H7 (cell line): ENCODE results near the gene APBA2. TPM values are rescaled to one million over a fixed set of nuclear protein-coding genes. Genes with fewer than 3 reads are reported as not detected.
"Not testable (repeated sequence)": the region's sequence is repeated elsewhere in the genome, so short reads cannot be mapped to it uniquely, and the experiment has no call there.

Experiments used
- DNase-seq: peaks from one replicate; pipeline ENCODE4 v3.0.0; 2012
- H3K27me3 ChIP-seq: 2 replicates; pipeline ENCODE4 v1.6.0; 2011; ENCODE audit warnings: mild to moderate bottlenecking, low read length; ENCODE audit not compliant: control insufficient read depth, insufficient read depth
- H3K36me3 ChIP-seq: replicated peaks from 2 replicates; pipeline ENCODE4 v1.5.1; 2011; ENCODE audit warnings: low read length; ENCODE audit not compliant: control insufficient read depth, insufficient read depth
- H3K4me3 ChIP-seq: 2 replicates; pipeline ENCODE4 v1.5.1; 2011; ENCODE audit warnings: low read depth, mild to moderate bottlenecking, control low read depth, low read length, moderate library complexity; ENCODE audit not compliant: insufficient read depth
- total RNA-seq: library from RNA; depleted of rRNA; stranded (reverse); fragments of >200 nt; shearing (Covaris generic); gene quantifications from 2 replicates; pipeline ENCODE4 v1.2.3, GENCODE V29; 2014

The APBA2 gene
- total RNA-seq, 1 experiment from 2014 or later: 15.6 TPM

GRCh38 chr15:29025411-29025810 is 139.6 kb downstream of the APBA2 start:
- H3K4me3 ChIP-seq, DNase-seq, H3K36me3 ChIP-seq, H3K27me3 ChIP-seq: not testable (repeated sequence)

GRCh38 chr15:29028158-29028557 is 142.4 kb downstream of the APBA2 start:
- not testable (repeated sequence) for H3K4me3 ChIP-seq, H3K36me3 ChIP-seq, DNase-seq, H3K27me3 ChIP-seq

GRCh38 chr15:29029651-29030195 is 143.9 kb downstream of the APBA2 start:
- DNase-seq: peak; percentile 30

GRCh38 chr15:29031502-29032228 is 145.9 kb downstream of the APBA2 start:
- H3K36me3 ChIP-seq: no peaks in the 10 kb centered on the region

More at GRCh38 chr15:29029651-29030195, 143.9 kb downstream of the APBA2 start:
- Histone ChIP-seq H3K36me3 (no peaks in the 10 kb centered on the region), H3K4me3 (no peak overlapping the region), H3K27me3 (no peaks in the 10 kb centered on the region)

GRCh38 chr15:29032229-29032625 is 146.5 kb downstream of the APBA2 start:
- no peaks in the 10 kb centered on the region for H3K36me3 ChIP-seq
- H3K27me3 ChIP-seq: no peaks in the 10 kb centered on the region
- DNase-seq: no peak
- H3K4me3 ChIP-seq: no peak overlapping the region

More at GRCh38 chr15:29031502-29032228, 145.9 kb downstream of the APBA2 start:
- Histone ChIP-seq H3K4me3 (no peak overlapping the region), H3K27me3 (no peaks in the 10 kb centered on the region)
- no peak for DNase-seq

GRCh38 chr15:29032751-29033150 is 147.0 kb downstream of the APBA2 start:
- no peaks in the 10 kb centered on the region for H3K36me3 ChIP-seq
- no peak for DNase-seq
- no peak overlapping the region for H3K4me3 ChIP-seq
- no peaks in the 10 kb centered on the region for H3K27me3 ChIP-seq

GRCh38 chr15:29034151-29034550 is 148.4 kb downstream of the APBA2 start:
- Histone ChIP-seq H3K27me3 (no peaks in the 10 kb centered on the region), H3K4me3 (no peak overlapping the region), H3K36me3 (no peaks in the 10 kb centered on the region)
- DNase-seq: no peak

- H3K4me3 ChIP-seq: no peak overlapping the region
- no peaks in the 10 kb centered on the region for H3K36me3 ChIP-seq
- DNase-seq: peak; percentile 55
Observed at GRCh38 chr15:29034593-29035335, 149.0 kb downstream of the APBA2 start.

GRCh38 chr15:29035336-29036285 is 149.8 kb downstream of the APBA2 start:
- H3K27me3 ChIP-seq: no peaks in the 10 kb centered on the region
- no peaks in the 10 kb centered on the region for H3K36me3 ChIP-seq
- DNase-seq: no peak
- H3K4me3 ChIP-seq: no peak overlapping the region

More at GRCh38 chr15:29034593-29035335, 149.0 kb downstream of the APBA2 start:
- no peaks in the 10 kb centered on the region for H3K27me3 ChIP-seq

GRCh38 chr15:29037997-29038705 is 152.4 kb downstream of the APBA2 start:
- DNase-seq: no peak
- Histone ChIP-seq H3K36me3 (no peaks in the 10 kb centered on the region), H3K4me3 (no peak overlapping the region), H3K27me3 (no peaks in the 10 kb centered on the region)

GRCh38 chr15:29039466-29040369 is 153.9 kb downstream of the APBA2 start:
- no peak for DNase-seq
- no peak overlapping the region for H3K4me3 ChIP-seq
- H3K27me3 ChIP-seq: no peaks in the 10 kb centered on the region
- H3K36me3 ChIP-seq: no peaks in the 10 kb centered on the region

- Histone ChIP-seq H3K27me3 (no peaks in the 10 kb centered on the region), H3K4me3 (no peak overlapping the region), H3K36me3 (no peaks in the 10 kb centered on the region)
- peak; percentile 52 for DNase-seq
Observed at GRCh38 chr15:29040370-29040751, 154.6 kb downstream of the APBA2 start.
